WTC11 (cell line): Measurements from ENCODE around the gene HHEX. TPM values are rescaled to one million over a fixed set of nuclear protein-coding genes. Genes with fewer than 3 reads are reported as not detected.

Experiments used
- ATAC-seq: fragments of 200-7000 bp; cut with Tn5 transposase; 2 replicates; pipeline ENCODE4 v1.10.0; 2021; ENCODE audit warnings: mild to moderate bottlenecking, moderate library complexity
- CTCF ChIA-PET: fragments of 300-600 bp; sonication (Branson Sonifier 250); formaldehyde crosslinking; loops from one replicate; lab custom pipeline; 2021; ENCODE audit warnings: antibody characterized with exemption; lab: Charles Lee
- POLR2A ChIA-PET: fragments of 350-600 bp; sonication (Branson Sonifier 250); formaldehyde crosslinking; loops from one replicate; lab custom pipeline; 2021; ENCODE audit warnings: antibody characterized with exemption; lab: Charles Lee
- DNase-seq: peaks from one replicate; pipeline ENCODE4 v3.0.0; 2021; ENCODE audit warnings: low spot score
- H3K27ac Mint-ChIP-seq: 2 replicates; pipeline ENCODE4 v1.8.0; 2021; ENCODE audit warnings: mixed read lengths
- H3K27me3 Mint-ChIP-seq: 2 replicates; pipeline ENCODE4 v1.8.0; 2021; ENCODE audit warnings: low read depth, mild to moderate bottlenecking, moderate library complexity, mixed read lengths
- H3K36me3 Mint-ChIP-seq: 2 replicates; pipeline ENCODE4 v1.8.0; 2021; ENCODE audit warnings: mixed read lengths
- H3K4me1 Mint-ChIP-seq: 2 replicates; pipeline ENCODE4 v1.8.0; 2022; ENCODE audit warnings: mixed read lengths
- H3K4me3 Mint-ChIP-seq: 2 replicates; pipeline ENCODE4 v1.8.0; 2021; ENCODE audit warnings: mild to moderate bottlenecking, moderate library complexity, mixed read lengths
- H3K9me3 Mint-ChIP-seq: 2 replicates; pipeline ENCODE4 v1.8.0; 2021; ENCODE audit warnings: mixed read lengths
- CDX4 ChIP-seq: fragments of 250-450 bp; sonication (Bioruptor Pico); IDR thresholded peaks from 2 replicates; pipeline ENCODE4 v1.9.0; 2021; ENCODE audit warnings: moderate library complexity, mild to moderate bottlenecking, inconsistent platforms, borderline replicate concordance
- E2F5 ChIP-seq: sonication (generic); formaldehyde crosslinking; IDR thresholded peaks from 2 replicates; pipeline ENCODE4 v1.8.1; 2022; ENCODE audit warnings: mild to moderate bottlenecking, moderate library complexity, missing genetic modification reagents
- FOXP4 ChIP-seq: sonication (generic); formaldehyde crosslinking; IDR thresholded peaks from 2 replicates; pipeline ENCODE4 v1.8.0; 2022; ENCODE audit warnings: mild to moderate bottlenecking, missing genetic modification reagents
- GRHL2 ChIP-seq: fragments of 250-450 bp; sonication (Bioruptor Pico); IDR thresholded peaks from 2 replicates; pipeline ENCODE4 v1.8.0; 2022; ENCODE audit warnings: mild to moderate bottlenecking, moderate library complexity; ENCODE audit not compliant: insufficient replicate concordance, severe bottlenecking
- IRF2 ChIP-seq: sonication (generic); formaldehyde crosslinking; IDR thresholded peaks from 2 replicates; pipeline ENCODE4 v1.8.0; 2022; ENCODE audit warnings: low read depth, missing genetic modification reagents, borderline replicate concordance
- MYBL2 ChIP-seq: sonication (generic); formaldehyde crosslinking; IDR thresholded peaks from 2 replicates; pipeline ENCODE4 v1.8.1; 2023; ENCODE audit warnings: mild to moderate bottlenecking, moderate library complexity, missing genetic modification reagents
- NFATC4 ChIP-seq: fragments of 250-450 bp; sonication (Bioruptor Pico); IDR thresholded peaks from 2 replicates; pipeline ENCODE4 v1.9.0; 2021; ENCODE audit warnings: mild to moderate bottlenecking
- NFE2L1 ChIP-seq: sonication (generic); formaldehyde crosslinking; IDR thresholded peaks from 2 replicates; pipeline ENCODE4 v1.8.1; 2023; ENCODE audit warnings: missing genetic modification reagents
- NFYB ChIP-seq: sonication (generic); formaldehyde crosslinking; conservative IDR thresholded peaks from 2 replicates; pipeline ENCODE4 v1.8.0; 2022; ENCODE audit warnings: low read depth, missing genetic modification reagents
- NR3C1 ChIP-seq: sonication (generic); formaldehyde crosslinking; conservative IDR thresholded peaks from 2 replicates; pipeline ENCODE4 v1.8.1; 2023; ENCODE audit warnings: low read depth, mild to moderate bottlenecking, missing genetic modification reagents
- RELA ChIP-seq: sonication (generic); formaldehyde crosslinking; IDR thresholded peaks from 2 replicates; pipeline ENCODE4 v1.8.1; 2022; ENCODE audit warnings: missing genetic modification reagents, mild to moderate bottlenecking, borderline replicate concordance
- SOX15 ChIP-seq: fragments of 250-450 bp; sonication (Bioruptor Pico); IDR thresholded peaks from 2 replicates; pipeline ENCODE4 v1.9.0; 2021; ENCODE audit warnings: mild to moderate bottlenecking
- TCF7 ChIP-seq: sonication (generic); formaldehyde crosslinking; IDR thresholded peaks from 2 replicates; pipeline ENCODE4 v1.8.0; 2022; ENCODE audit warnings: mild to moderate bottlenecking, low read depth, missing genetic modification reagents, moderate library complexity
- TEAD1 ChIP-seq: sonication (generic); formaldehyde crosslinking; IDR thresholded peaks from 2 replicates; pipeline ENCODE4 v1.8.0; 2022; ENCODE audit warnings: mild to moderate bottlenecking, missing genetic modification reagents
- USF2 ChIP-seq: sonication (generic); formaldehyde crosslinking; IDR thresholded peaks from 2 replicates; pipeline ENCODE4 v1.8.1; 2023; ENCODE audit warnings: mild to moderate bottlenecking, missing genetic modification reagents, moderate library complexity
- ZMAT4 ChIP-seq: fragments of 250-450 bp; sonication (Bioruptor Pico); IDR thresholded peaks from 2 replicates; pipeline ENCODE4 v1.9.0; 2021; ENCODE audit warnings: mild to moderate bottlenecking
- ZNF219 ChIP-seq: sonication (generic); formaldehyde crosslinking; IDR thresholded peaks from 2 replicates; pipeline ENCODE4 v1.8.0; 2023; ENCODE audit warnings: missing genetic modification reagents, mild to moderate bottlenecking, borderline replicate concordance
- ZNF512 ChIP-seq: sonication (generic); formaldehyde crosslinking; IDR thresholded peaks from 2 replicates; pipeline ENCODE4 v1.8.1; 2022; ENCODE audit warnings: missing genetic modification reagents, borderline replicate concordance
- ZNF532 ChIP-seq: fragments of 250-450 bp; sonication (Bioruptor Pico); IDR thresholded peaks from 2 replicates; pipeline ENCODE4 v1.9.0; 2021; ENCODE audit warnings: mild to moderate bottlenecking, borderline replicate concordance
- total RNA-seq: library from RNA; stranded (reverse); gene quantifications from 3 replicates; pipeline ENCODE4 v1.2.3, GENCODE V29; 2021

HHEX gene
- total RNA-seq, 1 experiment from 2014 or later = 4.5 TPM

GRCh38 chr10:92677708-92678107, 12.0 kb upstream of the HHEX start:
- TF ChIP-seq ZNF219 (CRISPR knock-in tag) (no peak), TEAD1 (CRISPR knock-in tag) (no peak), ZMAT4 (no peak), USF2 (CRISPR knock-in tag) (no peak), CDX4 (CRISPR knock-in tag) (no peak), TCF7 (CRISPR knock-in tag) (no peak), NFYB (CRISPR knock-in tag) (no peak), FOXP4 (CRISPR knock-in tag) (no peak), NFATC4 (CRISPR knock-in tag) (no peak), GRHL2 (CRISPR knock-in tag) (no peak), IRF2 (CRISPR knock-in tag) (no peak), SOX15 (no peak), ZNF512 (CRISPR knock-in tag) (no peak), RELA (CRISPR knock-in tag) (no peak), NR3C1 (CRISPR knock-in tag) (no peak), ZNF532 (no peak), NFE2L1 (CRISPR knock-in tag) (no peak), E2F5 (no peak), MYBL2 (no peak)
- peaks cover 4% of the 10 kb centered on the region; the same call in 1 of the 2 replicates for H3K27me3 Mint-ChIP-seq
- peaks cover 15% of the 10 kb centered on the region for H3K36me3 Mint-ChIP-seq
- no peak for DNase-seq
- CTCF ChIA-PET = no interaction called here
- POLR2A ChIA-PET = no interaction called here
- H3K4me3 Mint-ChIP-seq = no peak overlapping the region
- ATAC-seq = no peak
- no peak overlapping the region for H3K27ac Mint-ChIP-seq
- H3K4me1 Mint-ChIP-seq = no peaks in the 10 kb centered on the region
- H3K9me3 Mint-ChIP-seq = peaks cover 33% of the 10 kb centered on the region
